Gastroesophageal sphincter (tissue), 3 donors: ENCODE results near the gene RTBDN.

Source experiments
- EP300 ChIP-seq: sonication (generic); formaldehyde crosslinking; IDR thresholded peaks from one replicate; pipeline ENCODE4 v1.6.1; 2017; ENCODE audit warnings: antibody characterized with exemption, mild to moderate bottlenecking
- POLR2A ChIP-seq, 2 donors: fragments of 450-650 bp; IDR thresholded peaks; one replicate each; pipeline ENCODE4 v1.6.1; 2017; ENCODE audit warnings: antibody characterized with exemption in 2 of 2, mild to moderate bottlenecking in 2 of 2, moderate library complexity in 1 of 2
- POLR2AphosphoS5 ChIP-seq: sonication (generic); formaldehyde crosslinking; IDR thresholded peaks from one replicate; pipeline ENCODE4 v1.6.1; 2017; ENCODE audit warnings: antibody characterized with exemption
- TF ChIP-seq, protein P1 (sequence below), 4 experiments: fragments of 200-600 bp in 2 of 4; fragments of 450-650 bp in 2 of 4; sonication (generic) in 1 of 4; IDR thresholded peaks; one replicate each; pipeline ENCODE4 v1.5.1; 2017 to 2019; ENCODE audit warnings: antibody characterized with exemption in 4 of 4, mild to moderate bottlenecking in 2 of 4, moderate library complexity in 2 of 4

DNA sequence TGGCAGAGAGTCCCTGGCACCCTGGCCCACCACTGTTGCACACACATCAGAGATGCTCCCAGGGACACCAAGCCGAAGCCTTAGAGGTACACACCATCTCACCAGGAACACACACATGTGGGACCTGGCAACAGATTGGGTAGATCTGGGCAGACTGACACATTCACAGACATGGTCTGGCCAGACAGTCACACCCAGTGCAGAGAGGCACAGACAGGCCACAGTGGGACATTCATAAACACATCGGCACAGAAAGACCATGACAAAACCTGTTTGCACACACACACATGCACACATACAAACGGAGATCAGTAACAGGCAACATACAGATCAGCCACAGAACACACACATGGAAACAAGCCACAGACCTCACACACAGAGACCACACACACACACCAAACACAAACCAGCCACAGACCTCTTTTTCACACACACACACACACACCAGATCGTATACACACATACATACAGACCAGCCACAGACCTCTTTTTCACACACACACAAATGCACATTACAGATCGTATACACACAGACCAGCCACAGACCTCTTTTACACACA, 49.4 kb downstream of the RTBDN start:
- TF ChIP-seq POLR2AphosphoS5 (no peak), POLR2A (IDR thresholded peaks at IDR 0.05) (no peak), EP300 (no peak)
- TF ChIP-seq, protein P1, sequence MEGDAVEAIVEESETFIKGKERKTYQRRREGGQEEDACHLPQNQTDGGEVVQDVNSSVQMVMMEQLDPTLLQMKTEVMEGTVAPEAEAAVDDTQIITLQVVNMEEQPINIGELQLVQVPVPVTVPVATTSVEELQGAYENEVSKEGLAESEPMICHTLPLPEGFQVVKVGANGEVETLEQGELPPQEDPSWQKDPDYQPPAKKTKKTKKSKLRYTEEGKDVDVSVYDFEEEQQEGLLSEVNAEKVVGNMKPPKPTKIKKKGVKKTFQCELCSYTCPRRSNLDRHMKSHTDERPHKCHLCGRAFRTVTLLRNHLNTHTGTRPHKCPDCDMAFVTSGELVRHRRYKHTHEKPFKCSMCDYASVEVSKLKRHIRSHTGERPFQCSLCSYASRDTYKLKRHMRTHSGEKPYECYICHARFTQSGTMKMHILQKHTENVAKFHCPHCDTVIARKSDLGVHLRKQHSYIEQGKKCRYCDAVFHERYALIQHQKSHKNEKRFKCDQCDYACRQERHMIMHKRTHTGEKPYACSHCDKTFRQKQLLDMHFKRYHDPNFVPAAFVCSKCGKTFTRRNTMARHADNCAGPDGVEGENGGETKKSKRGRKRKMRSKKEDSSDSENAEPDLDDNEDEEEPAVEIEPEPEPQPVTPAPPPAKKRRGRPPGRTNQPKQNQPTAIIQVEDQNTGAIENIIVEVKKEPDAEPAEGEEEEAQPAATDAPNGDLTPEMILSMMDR (IDR thresholded peaks at IDR 0.05): no peak
